Measurements from ENCODE around the gene TMEM212.

- TF ChIP-seq CTCF (IDR thresholded peaks at IDR 0.05) (no peak), POLR2A (IDR thresholded peaks at IDR 0.05; ENCODE audit: low read depth) (no peak), POLR2AphosphoS5 (IDR thresholded peaks at IDR 0.05) (no peak), EP300 (IDR thresholded peaks at IDR 0.05) (no peak)
These were observed 7.5 kb upstream of the TMEM212 start for GRCh38 chr3:171835613-171836012.
